ENCODE results near the gene GRK5.
"Not testable (repeated sequence)": the region's sequence is repeated elsewhere in the genome, so short reads cannot be mapped to it uniquely, and the experiment has no call there.

The GRK5 gene

GRCh38 chr10:119425102-119425880 is 217.9 kb downstream of the GRK5 start:
- DNase-seq = no peak

DNA sequence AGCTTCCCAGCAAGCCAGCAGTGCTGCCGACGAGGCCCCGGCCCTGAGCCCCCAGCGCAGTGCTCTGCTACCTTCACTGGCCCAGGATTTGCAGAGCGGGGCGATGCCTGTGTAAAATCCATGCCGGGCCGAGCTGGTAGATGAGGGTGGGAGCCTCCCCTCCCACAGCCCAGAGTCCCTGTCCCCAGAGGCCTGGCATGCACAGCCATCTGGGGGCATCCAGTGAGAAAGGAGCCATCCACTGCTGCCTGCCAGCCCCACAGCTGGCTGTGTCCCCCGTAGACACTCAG is 218.5 kb downstream of the GRK5 start:
- no peak for DNase-seq

GRCh38 chr10:119426699-119427098 is 219.3 kb downstream of the GRK5 start:
- no peak for DNase-seq

- no peak for DNase-seq
Observed at GRCh38 chr10:119427263-119427864, 220.0 kb downstream of the GRK5 start.

DNA sequence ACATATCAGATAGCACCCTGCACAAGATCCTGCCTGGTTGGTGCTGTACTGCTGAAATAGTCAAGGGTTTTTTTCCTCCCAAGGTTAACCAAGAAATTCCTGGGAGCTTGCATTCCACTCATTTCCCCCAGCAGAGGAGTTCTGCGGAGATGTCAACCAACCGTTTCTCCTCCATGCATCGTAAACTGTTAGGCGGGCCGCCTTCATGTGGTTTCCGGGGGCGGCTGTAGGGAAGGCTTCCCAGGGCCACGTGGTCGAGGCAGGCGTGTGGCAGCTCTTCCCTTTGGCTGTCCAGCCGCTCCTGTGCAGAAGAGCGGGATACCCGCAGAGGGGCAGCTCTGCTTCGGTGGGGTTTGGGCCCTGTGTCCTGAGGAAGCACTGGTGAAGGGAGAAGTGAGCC is 221.4 kb downstream of the GRK5 start:
- no peak for DNase-seq

DNA sequence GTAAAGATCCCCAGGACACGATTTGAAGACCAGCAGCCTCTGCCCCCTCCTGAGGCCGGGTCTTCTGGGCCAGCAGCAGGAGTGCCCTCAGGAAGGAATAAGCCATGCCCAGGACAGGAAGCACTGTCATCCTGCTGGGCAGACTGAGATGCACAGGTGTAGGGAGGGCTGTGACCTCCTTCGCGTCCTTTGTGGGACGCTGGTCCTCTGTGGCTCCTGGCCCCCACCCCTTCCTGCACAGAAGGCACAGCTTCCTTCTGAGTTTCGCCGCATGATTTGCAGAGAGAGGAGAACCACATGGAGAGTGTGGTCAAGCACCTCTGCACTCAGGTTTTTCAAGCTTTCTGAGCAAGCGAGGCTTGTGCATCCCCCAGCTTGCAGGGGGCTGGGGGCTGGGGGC is 222.4 kb downstream of the GRK5 start:
- DNase-seq = no peak

GRCh38 chr10:119431034-119431772 is 223.8 kb downstream of the GRK5 start:
- no peak for DNase-seq

- DNase-seq = no peak
Observed at GRCh38 chr10:119431773-119432135, 224.4 kb downstream of the GRK5 start.

DNA sequence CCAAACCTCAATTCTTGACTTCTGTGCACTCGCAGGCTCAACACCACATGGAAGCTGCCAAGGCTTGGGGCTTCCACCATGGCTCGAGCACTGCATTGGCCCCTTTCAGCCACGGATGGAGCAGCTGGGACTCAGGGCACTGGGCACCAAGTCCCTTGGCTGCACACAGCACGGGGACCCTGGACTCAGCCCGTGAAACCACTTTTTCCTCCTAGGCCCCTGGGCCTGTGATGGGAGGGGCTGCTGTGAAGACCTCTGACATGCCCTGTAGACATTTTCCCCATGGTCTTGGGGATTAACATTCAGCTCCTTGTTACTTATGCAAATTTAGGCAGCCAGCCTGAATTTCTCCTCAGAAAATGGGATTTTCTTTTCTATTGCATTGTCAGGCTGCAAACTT is 227.6 kb downstream of the GRK5 start:
- DNase-seq = not testable (repeated sequence)

DNA sequence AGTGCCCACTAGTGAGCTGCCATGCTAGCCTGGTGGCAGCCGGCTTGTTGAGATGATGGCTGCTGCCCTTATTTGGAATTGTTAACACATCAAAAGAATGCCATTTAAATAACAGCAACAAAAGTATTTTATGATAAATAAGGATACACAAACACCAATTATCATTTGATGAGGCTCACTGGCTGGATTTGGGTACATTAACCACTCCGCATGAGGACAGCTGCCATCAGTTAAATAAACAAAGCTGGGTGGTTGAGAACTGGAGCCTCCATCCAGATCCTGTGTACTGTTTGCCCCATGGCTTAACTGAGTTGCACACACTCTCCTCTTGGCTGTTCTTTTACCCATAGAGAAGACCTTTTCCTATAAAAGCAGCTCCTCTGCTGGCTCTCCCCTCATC is 231.3 kb downstream of the GRK5 start:
- no peak for DNase-seq

- no peak for DNase-seq
Observed at GRCh38 chr10:119439922-119440321, 232.6 kb downstream of the GRK5 start.

GRCh38 chr10:119441151-119441821 is 233.9 kb downstream of the GRK5 start:
- no peak for DNase-seq

GRCh38 chr10:119441921-119442757 is 234.8 kb downstream of the GRK5 start:
- DNase-seq = no peak

DNA sequence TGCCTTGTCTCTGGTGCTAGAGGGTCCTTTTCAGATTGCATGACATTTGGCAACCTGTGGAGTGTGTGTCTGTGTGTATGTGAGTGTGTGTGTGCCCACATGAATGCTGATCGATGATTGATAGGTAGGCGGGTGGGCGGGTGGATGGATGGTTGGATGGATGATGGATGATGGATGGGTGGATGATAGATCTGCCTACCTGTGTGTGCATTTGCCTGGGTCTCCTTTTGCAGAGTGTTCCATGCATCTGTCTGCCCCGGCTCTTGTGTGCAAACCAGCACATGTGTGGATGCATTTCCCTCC is 235.3 kb downstream of the GRK5 start:
- no peak for DNase-seq

DNA sequence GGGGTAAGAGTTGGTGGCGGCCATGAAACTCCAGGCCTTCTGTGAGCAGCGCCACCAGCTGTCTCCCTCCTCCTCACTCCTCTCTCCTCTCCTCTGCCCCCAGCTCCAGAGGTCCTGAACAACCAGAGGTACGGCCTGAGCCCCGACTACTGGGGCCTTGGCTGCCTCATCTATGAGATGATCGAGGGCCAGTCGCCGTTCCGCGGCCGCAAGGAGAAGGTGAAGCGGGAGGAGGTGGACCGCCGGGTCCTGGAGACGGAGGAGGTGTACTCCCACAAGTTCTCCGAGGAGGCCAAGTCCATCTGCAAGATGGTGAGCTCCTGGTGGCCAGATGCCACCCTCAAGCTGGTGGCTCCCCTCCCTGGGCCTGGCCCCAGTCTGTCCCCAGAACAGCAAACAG is 236.1 kb downstream of the GRK5 start:
- DNase-seq = no peak

GRCh38 chr10:119443970-119444660 is 236.7 kb downstream of the GRK5 start:
- DNase-seq = no peak

DNA sequence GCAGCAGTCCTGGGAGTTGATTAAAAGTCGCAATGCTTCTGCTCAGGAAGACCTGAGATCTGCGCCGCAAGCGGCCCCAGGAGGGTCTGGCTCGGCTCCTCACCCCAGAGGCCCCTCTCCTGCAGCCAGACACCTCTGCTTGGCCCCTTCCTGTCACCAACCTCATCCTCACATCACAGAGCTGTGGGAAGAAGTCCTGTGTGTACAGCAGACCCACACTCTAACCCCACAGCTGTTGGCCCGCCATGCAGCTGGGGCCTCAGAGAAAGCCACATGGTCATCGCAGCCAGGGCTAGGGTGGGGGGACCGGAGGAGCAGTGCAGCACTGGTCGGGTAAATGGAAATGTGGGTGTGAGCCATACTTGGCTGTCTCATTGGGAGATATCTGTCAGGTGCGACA is 237.5 kb downstream of the GRK5 start:
- no peak for DNase-seq

- DNase-seq = peak; percentile 83
Observed at GRCh38 chr10:119445311-119445934, 238.1 kb downstream of the GRK5 start.

DNA sequence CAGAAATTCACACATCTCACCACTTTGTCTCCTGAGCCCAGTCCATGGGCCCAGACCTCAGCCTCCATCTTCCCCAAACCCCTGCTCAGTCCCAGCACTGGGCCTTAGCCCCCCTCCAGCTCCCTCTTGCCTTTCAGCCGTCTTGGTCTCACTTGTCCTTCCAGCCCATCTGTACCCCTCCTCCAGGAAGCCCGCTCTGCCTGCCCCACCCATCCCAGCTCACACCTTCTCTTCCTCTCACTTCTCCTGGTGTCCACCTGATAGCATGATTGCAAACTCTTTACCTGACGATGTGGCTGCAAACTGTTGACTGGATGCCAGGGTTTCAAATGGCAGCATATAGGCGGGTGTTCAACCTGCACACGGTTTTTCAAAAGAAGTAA is 238.6 kb downstream of the GRK5 start:
- no peak for DNase-seq

DNA sequence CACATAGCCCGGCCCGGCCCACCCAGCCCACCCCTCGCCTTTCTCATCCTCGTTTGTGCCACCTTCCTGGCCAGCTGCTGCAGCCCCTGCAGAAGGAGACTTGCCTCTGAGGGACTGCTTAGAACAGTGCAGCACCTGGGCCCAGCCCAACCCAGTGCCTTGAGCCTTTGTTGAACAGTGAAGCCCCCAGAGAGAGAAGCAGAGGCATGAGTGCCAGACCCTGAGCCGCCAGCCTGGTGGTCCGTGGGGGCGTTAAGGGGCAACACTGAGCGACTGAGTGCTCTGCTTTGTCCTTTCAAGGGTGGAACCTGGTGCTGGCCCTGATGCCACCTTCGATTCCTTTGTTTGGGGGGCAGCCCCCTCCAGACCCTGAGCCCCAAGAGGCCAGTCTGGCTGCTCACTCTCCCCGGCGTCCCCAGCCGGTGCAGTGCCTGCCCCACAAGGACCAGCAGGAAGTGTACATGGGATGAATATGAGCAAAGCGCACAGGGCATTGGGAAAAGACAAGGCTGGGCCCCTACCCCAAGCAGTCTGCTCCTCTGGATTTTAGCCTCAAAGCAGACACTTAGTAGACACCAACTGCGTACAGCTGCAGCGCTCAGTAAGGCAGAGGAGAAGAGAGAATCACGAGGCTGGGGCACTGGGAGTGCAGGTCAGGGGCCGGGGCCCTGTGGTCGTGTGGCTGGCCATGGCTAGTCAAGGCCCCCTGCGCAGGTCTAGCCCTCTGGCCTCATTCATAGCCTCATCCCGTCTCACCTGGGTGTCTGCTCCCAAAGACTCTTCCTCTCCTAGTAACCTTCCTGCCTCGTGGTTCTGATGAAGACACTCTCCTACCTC is 239.3 kb downstream of the GRK5 start:
- DNase-seq = no peak

GRCh38 chr10:119447421-119447820 is 240.1 kb downstream of the GRK5 start:
- DNase-seq = no peak
